A549 (cell line): ENCODE results near the gene AKAP6.

Source experiments
- CEBPB ChIP-seq, 2 experiments: fragments of >200 bp in 1 of 2; sonication (Bioruptor Twin) in 1 of 2; formaldehyde crosslinking in 1 of 2; IDR thresholded peaks; 2 replicates each; pipeline ENCODE4 v1.6.1; 2012 to 2016
- CHD4 ChIP-seq: fragments of 200-600 bp; sonication (generic); IDR thresholded peaks from 2 replicates; pipeline ENCODE4 v1.6.1; 2016; ENCODE audit warnings: antibody characterized with exemption, mild to moderate bottlenecking, borderline replicate concordance
- CTCF ChIP-seq: fragments of >200 bp; sonication (Bioruptor Twin); formaldehyde crosslinking; IDR thresholded peaks from 3 replicates; pipeline ENCODE4 v1.5.1; 2016
- FOXS1 ChIP-seq: fragments of 250-450 bp; sonication (Bioruptor Pico); IDR thresholded peaks from 2 replicates; pipeline ENCODE4 v1.5.0; 2020; ENCODE audit warnings: mild to moderate bottlenecking, moderate library complexity
- JUNB ChIP-seq: fragments of >200 bp; sonication (Bioruptor Twin); formaldehyde crosslinking; IDR thresholded peaks from 2 replicates; pipeline ENCODE4 v1.6.1; 2016
- MAX ChIP-seq: IDR thresholded peaks from 2 replicates; pipeline ENCODE4 v1.6.1; 2012
- MAZ ChIP-seq: fragments of 150-350 bp; IDR thresholded peaks from 2 replicates; pipeline ENCODE4 v1.6.1; 2014; ENCODE audit warnings: antibody characterized with exemption, low read depth, low read length, borderline replicate concordance
- NR3C1 ChIP-seq: fragments of >200 bp; sonication (Bioruptor Twin); formaldehyde crosslinking; IDR thresholded peaks from 3 replicates; pipeline ENCODE4 v1.6.1; 2017
- POLR2A ChIP-seq: IDR thresholded peaks from 2 replicates; pipeline ENCODE4 v1.6.1; 2012; ENCODE audit warnings: mild to moderate bottlenecking, low read length
- POLR2AphosphoS2 ChIP-seq: conservative IDR thresholded peaks from 2 replicates; pipeline ENCODE4 v1.6.1; 2012; ENCODE audit warnings: low read length, improper control_type of control experiment, inconsistent platforms
- SREBF2 ChIP-seq: fragments of 450-650 bp; IDR thresholded peaks from 2 replicates; pipeline ENCODE4 v1.6.1; 2014; ENCODE audit warnings: mild to moderate bottlenecking, moderate library complexity

- TF ChIP-seq FOXS1 (no peak), POLR2A (no peak), CTCF (no peak), POLR2AphosphoS2 (no peak), CEBPB (IDR thresholded peaks at IDR 0.05) (no peak), MAX (no peak), MAZ (no peak), SREBF2 (no peak), NR3C1 (no peak), CHD4 (no peak), JUNB (peak; percentile 57; the same call in 1 of the 2 replicates)
Measured at GRCh38 chr14:32514236-32514635, 185.1 kb downstream of the AKAP6 start.
